DOHH2 (cell line): Measurements from ENCODE around the gene PTGDR.

Experiments used
- CTCF ChIP-seq: fragments of 200-600 bp; sonication (generic); IDR thresholded peaks from one replicate; pipeline ENCODE4 v1.5.1; 2014; ENCODE audit warnings: antibody characterized with exemption, mild to moderate bottlenecking, low read depth, low read length; ENCODE audit not compliant: poor library complexity, severe bottlenecking
- EZH2phosphoT487 ChIP-seq: fragments of 200-600 bp; sonication (generic); IDR thresholded peaks from 2 replicates; pipeline ENCODE4 v1.6.1; 2017; ENCODE audit warnings: borderline replicate concordance, mild to moderate bottlenecking, antibody characterized with exemption, low read length, moderate library complexity, mixed read lengths

GRCh38 chr14:52244997-52245396 is 22.5 kb upstream of the PTGDR start:
- TF ChIP-seq CTCF (no peak), EZH2phosphoT487 (no peak)
